ENCODE measurements around the gene RNF181. TPM values are rescaled to one million over a fixed set of nuclear protein-coding genes. Genes with fewer than 3 reads are reported as not detected.

The RNF181 gene
- total and polyA plus RNA-seq, 2 of the 13 experiments (the other 11 are each of a cell fraction or from before 2014, with no cell fraction given) = 224 to 578 TPM

DNA sequence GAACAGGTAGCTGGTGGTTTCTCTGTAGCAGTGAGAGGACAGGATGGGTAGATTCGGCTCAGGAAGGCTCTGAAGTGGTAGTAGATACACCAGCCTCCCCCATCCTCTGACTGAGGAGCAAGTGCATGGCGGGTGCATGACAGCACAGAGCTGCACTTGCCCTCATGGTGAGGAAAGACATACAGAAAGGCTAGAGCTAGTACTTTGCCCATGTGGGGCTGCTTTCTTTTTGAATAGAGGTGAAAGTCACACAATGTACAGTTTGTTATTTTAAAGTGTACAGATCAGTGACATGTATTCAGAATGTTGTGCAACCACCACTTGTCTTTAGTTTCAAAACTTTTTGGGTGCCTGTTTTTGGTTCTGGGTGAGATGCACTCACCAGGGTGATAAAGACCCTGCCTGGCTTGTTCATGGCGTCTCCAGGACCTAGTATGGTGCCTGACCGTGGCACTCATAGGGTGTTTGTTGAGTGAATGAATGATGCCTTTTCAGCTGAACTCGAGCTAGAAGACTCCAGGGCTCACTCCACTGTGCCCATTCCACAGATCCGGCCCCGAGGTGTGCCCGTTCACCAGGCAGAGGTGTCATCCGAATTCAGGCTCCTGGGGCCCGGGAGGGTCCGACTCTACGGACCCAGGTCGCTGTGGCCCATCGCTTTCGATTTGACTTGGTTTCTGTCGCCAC is 11.7 kb upstream of the RNF181 start (continued):
- TF ChIP-seq, protein P1, sequence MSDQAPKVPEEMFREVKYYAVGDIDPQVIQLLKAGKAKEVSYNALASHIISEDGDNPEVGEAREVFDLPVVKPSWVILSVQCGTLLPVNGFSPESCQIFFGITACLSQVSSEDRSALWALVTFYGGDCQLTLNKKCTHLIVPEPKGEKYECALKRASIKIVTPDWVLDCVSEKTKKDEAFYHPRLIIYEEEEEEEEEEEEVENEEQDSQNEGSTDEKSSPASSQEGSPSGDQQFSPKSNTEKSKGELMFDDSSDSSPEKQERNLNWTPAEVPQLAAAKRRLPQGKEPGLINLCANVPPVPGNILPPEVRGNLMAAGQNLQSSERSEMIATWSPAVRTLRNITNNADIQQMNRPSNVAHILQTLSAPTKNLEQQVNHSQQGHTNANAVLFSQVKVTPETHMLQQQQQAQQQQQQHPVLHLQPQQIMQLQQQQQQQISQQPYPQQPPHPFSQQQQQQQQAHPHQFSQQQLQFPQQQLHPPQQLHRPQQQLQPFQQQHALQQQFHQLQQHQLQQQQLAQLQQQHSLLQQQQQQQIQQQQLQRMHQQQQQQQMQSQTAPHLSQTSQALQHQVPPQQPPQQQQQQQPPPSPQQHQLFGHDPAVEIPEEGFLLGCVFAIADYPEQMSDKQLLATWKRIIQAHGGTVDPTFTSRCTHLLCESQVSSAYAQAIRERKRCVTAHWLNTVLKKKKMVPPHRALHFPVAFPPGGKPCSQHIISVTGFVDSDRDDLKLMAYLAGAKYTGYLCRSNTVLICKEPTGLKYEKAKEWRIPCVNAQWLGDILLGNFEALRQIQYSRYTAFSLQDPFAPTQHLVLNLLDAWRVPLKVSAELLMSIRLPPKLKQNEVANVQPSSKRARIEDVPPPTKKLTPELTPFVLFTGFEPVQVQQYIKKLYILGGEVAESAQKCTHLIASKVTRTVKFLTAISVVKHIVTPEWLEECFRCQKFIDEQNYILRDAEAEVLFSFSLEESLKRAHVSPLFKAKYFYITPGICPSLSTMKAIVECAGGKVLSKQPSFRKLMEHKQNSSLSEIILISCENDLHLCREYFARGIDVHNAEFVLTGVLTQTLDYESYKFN (CRISPR knock-in tag; conservative IDR thresholded peaks at IDR 0.05) = peak; percentile 49; the same call in 1 of the 2 replicates
- TF ChIP-seq GABPB1 (CRISPR knock-in tag; IDR thresholded peaks at IDR 0.05) (no peak), FOSL2 (CRISPR knock-in tag; IDR thresholded peaks at IDR 0.05) (no peak; the same call in 1 of the 2 replicates), ZNF792 (CRISPR knock-in tag; IDR thresholded peaks at IDR 0.05) (0 out of 2 replicates have a peak, but pooled peaks have one; percentile 15), HMG20B (CRISPR knock-in tag; conservative IDR thresholded peaks at IDR 0.05) (no peak), ZNF616 (CRISPR knock-in tag; IDR thresholded peaks at IDR 0.05; ENCODE audit: low read depth) (no peak), RARG (CRISPR knock-in tag; IDR thresholded peaks at IDR 0.05; ENCODE audit: low read depth) (no peak), HMG20A (CRISPR knock-in tag; IDR thresholded peaks at IDR 0.05; ENCODE audit: borderline replicate concordance) (no peak), ZNF761 (CRISPR knock-in tag; conservative IDR thresholded peaks at IDR 0.05) (no peak), ZNF329 (CRISPR knock-in tag; IDR thresholded peaks at IDR 0.05; ENCODE audit: low read depth) (no peak), ZBTB38 (CRISPR knock-in tag; IDR thresholded peaks at IDR 0.05) (peak; percentile 49; the same call in 1 of the 2 replicates), GATAD2A (CRISPR knock-in tag; IDR thresholded peaks at IDR 0.05) (peak; percentile 23; the same call in 1 of the 2 replicates), ZNF234 (CRISPR knock-in tag; conservative IDR thresholded peaks at IDR 0.05) (peak; percentile 91; the same call in 1 of the 2 replicates), RAD21 (CRISPR knock-in tag; IDR thresholded peaks at IDR 0.05) (no peak), POGZ (CRISPR knock-in tag; IDR thresholded peaks at IDR 0.05) (0 out of 2 replicates have a peak, but pooled peaks have one; percentile 5), LCORL (IDR thresholded peaks at IDR 0.05) (peak; percentile 49; the same call in 1 of the 2 replicates), LCORL (CRISPR knock-in tag; IDR thresholded peaks at IDR 0.05) (peak; percentile 68; the same call in 1 of the 2 replicates), MIER2 (CRISPR knock-in tag; IDR thresholded peaks at IDR 0.05) (no peak), RFXANK (CRISPR knock-in tag; IDR thresholded peaks at IDR 0.05) (no peak), CENPX (CRISPR knock-in tag; IDR thresholded peaks at IDR 0.05) (no peak), NAIF1 (CRISPR knock-in tag; IDR thresholded peaks at IDR 0.05; ENCODE audit: borderline replicate concordance) (no peak), NCOA1 (CRISPR knock-in tag; IDR thresholded peaks at IDR 0.05) (no peak)
- TF ChIP-seq, protein P2, sequence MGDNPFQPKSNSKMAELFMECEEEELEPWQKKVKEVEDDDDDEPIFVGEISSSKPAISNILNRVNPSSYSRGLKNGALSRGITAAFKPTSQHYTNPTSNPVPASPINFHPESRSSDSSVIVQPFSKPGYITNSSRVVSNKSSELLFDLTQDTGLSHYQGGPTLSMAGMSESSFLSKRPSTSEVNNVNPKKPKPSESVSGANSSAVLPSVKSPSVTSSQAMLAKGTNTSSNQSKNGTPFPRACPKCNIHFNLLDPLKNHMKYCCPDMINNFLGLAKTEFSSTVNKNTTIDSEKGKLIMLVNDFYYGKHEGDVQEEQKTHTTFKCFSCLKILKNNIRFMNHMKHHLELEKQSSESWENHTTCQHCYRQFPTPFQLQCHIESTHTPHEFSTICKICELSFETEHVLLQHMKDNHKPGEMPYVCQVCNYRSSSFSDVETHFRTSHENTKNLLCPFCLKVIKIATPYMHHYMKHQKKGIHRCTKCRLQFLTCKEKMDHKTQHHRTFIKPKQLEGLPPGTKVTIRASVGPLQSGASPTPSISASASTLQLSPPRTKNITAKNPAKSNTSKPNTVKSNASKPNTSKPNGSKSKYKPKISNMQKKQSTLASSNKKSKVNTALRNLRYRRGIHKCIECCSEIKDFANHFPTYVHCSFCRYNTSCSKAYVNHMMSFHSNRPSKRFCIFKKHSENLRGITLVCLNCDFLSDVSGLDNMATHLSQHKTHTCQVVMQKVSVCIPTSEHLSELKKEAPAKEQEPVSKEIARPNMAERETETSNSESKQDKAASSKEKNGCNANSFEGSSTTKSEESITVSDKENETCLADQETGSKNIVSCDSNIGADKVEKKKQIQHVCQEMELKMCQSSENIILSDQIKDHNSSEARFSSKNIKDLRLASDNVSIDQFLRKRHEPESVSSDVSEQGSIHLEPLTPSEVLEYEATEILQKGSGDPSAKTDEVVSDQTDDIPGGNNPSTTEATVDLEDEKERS (CRISPR knock-in tag; IDR thresholded peaks at IDR 0.05) = no peak
